Measurements from ENCODE around the gene F2RL3.

DNA sequence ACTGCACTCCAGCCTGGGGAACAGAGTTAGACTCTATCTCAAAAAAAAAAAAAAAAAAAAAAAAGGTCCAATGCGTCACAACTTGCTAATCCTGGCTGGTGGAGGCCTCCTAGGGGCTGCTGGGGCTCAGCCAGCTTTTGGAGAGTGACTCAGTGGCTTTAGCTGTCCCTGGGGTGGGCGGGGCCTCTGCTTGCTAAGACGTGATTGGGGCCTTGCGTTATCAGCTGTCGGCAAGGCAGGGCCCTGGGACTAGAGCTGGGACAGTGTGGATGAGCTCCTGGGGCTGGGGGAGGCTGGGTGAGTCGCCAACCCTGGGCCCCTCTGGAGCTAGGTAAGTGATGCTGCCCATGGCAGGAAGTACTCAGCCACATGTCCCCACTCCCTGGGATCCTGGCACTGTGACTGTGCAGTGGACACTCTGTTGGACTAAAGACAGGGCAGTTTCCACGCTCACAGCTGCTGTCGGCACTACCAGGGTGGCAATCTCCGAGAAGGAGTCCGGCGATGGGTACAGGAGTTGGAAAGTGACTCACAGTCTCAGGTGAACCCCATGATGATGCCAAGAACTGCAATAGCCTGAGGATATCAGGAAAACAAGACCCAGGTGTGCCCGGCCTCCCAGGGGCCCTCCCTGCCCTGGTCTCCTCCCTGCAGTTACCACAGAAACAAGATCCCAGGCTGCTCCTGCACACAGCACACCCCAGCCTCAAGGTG, 32.2 kb downstream of the F2RL3 start:
- TF ChIP-seq BHLHE40 (IDR thresholded peaks at IDR 0.05; ENCODE audit: borderline replicate concordance), result no peak
- TF ChIP-seq SP1 (IDR thresholded peaks at IDR 0.05), result no peak
- no peak for TF ChIP-seq TARDBP (IDR thresholded peaks at IDR 0.05)
- no peak for TF ChIP-seq LEF1 (IDR thresholded peaks at IDR 0.05; ENCODE audit: borderline replicate concordance)
- TF ChIP-seq, protein P1, sequence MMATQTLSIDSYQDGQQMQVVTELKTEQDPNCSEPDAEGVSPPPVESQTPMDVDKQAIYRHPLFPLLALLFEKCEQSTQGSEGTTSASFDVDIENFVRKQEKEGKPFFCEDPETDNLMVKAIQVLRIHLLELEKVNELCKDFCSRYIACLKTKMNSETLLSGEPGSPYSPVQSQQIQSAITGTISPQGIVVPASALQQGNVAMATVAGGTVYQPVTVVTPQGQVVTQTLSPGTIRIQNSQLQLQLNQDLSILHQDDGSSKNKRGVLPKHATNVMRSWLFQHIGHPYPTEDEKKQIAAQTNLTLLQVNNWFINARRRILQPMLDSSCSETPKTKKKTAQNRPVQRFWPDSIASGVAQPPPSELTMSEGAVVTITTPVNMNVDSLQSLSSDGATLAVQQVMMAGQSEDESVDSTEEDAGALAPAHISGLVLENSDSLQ (IDR thresholded peaks at IDR 0.05), result no peak
- no peak for TF ChIP-seq SUZ12 (IDR thresholded peaks at IDR 0.05)
